Measurements from ENCODE around the gene OCA2. TPM values are rescaled to one million over a fixed set of nuclear protein-coding genes. Genes with fewer than 3 reads are reported as not detected.

OCA2 gene
- total and polyA plus RNA-seq, 12 donors: 0.13 to 0.44 (median 0.23) TPM; not detected in 7

DNA sequence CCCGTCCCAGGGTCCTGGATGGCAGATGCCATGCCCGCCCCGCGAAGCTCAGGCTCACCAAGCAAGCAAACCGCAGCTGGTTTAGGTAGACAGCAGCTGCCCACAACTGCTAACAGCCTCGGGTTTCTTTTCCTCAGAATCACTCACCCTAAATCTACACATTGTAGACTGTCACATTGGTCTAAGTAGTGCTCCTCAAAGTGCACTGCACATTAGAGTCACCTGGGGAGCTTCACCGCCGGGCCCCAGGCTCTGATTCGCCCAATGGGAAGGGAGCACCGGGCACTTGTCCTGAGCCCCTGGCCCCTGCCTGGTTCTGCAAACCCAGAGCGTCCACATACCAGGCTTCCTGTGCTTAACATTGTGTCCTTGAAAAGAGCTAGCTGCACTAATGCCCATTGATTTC lies 752 bp downstream of the OCA2 start:
- DNase-seq: peak in 2 of 7 donors; percentile 10 to 38
- H3K9me3 ChIP-seq (replicated peaks in 1 of 3): no peaks in the 10 kb centered on the region
- H3K27ac ChIP-seq: no peak overlapping the region
- H3K27me3 ChIP-seq: peaks cover 27% of the 10 kb centered on the region
- peaks cover 34 to 35% of the 10 kb centered on the region in 2 donors for H3K4me1 ChIP-seq (replicated peaks in 1 of 2)
- intact Hi-C loops (cut with DNase I): no loop called here
- 64 to 74% (median 72%) methylated on average over 5 to 11 of the region's 11 CpGs for WGBS, 4 donors
- TF ChIP-seq, protein P1, sequence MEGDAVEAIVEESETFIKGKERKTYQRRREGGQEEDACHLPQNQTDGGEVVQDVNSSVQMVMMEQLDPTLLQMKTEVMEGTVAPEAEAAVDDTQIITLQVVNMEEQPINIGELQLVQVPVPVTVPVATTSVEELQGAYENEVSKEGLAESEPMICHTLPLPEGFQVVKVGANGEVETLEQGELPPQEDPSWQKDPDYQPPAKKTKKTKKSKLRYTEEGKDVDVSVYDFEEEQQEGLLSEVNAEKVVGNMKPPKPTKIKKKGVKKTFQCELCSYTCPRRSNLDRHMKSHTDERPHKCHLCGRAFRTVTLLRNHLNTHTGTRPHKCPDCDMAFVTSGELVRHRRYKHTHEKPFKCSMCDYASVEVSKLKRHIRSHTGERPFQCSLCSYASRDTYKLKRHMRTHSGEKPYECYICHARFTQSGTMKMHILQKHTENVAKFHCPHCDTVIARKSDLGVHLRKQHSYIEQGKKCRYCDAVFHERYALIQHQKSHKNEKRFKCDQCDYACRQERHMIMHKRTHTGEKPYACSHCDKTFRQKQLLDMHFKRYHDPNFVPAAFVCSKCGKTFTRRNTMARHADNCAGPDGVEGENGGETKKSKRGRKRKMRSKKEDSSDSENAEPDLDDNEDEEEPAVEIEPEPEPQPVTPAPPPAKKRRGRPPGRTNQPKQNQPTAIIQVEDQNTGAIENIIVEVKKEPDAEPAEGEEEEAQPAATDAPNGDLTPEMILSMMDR (IDR thresholded peaks at IDR 0.05): no peak
- TF ChIP-seq POLR2A (IDR thresholded peaks at IDR 0.05): no peak
- no peak overlapping the region for H3K4me3 ChIP-seq
- H3K36me3 ChIP-seq (replicated peaks in 1 of 2): no peaks in the 10 kb centered on the region

DNA sequence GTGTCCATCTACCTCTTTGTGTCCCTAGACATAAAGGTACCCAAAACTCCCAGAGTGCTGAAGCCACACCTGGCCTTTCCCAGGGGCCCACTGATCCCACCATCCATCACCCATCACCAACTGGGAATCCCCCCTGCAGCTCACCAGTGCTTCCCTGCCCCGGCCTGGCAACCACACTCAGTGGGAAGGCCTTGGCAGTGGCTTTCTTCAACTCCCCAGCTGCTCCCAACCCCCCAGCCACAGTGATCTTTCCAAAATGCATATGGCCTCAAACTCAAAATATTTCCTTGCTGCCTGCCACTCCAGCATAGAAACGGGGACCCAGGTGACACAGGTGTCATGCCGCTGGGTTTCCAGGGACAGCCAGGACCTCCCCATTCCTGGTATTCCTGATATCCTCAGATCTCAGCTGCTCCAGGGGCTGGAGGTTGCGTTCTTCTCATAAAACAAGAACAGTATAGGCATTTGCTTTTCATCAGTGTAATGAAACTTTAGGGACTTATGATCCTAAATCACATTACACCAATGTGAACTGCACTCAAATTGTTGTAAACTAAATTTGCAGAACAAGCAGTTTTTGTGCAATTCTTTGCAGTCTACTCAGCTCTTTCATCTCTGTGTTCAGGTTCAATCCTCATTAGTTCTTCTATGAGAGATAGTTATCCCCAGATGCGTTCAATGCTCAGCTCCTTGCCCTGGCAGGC lies 1.3 kb downstream of the OCA2 start:
- Histone ChIP-seq H3K27me3 (peaks cover 29% of the 10 kb centered on the region), H3K27ac (no peak overlapping the region), H3K36me3 (replicated peaks in 1 of 2) (no peaks in the 10 kb centered on the region), H3K9me3 (replicated peaks in 1 of 3) (no peaks in the 10 kb centered on the region), H3K4me1 (replicated peaks in 1 of 2) (peaks cover 34 to 35% of the 10 kb centered on the region in 2 donors), H3K4me3 (no peak overlapping the region)
- peak in 1 of 7 donors; percentile 36 for DNase-seq
- 86 to 92% (median 90%) methylated on average over 5 of the region's 5 CpGs for WGBS, 4 donors
- TF ChIP-seq POLR2A (IDR thresholded peaks at IDR 0.05): no peak
- TF ChIP-seq, protein P1 (IDR thresholded peaks at IDR 0.05): no peak
- intact Hi-C loops (cut with DNase I): no loop called here

DNA sequence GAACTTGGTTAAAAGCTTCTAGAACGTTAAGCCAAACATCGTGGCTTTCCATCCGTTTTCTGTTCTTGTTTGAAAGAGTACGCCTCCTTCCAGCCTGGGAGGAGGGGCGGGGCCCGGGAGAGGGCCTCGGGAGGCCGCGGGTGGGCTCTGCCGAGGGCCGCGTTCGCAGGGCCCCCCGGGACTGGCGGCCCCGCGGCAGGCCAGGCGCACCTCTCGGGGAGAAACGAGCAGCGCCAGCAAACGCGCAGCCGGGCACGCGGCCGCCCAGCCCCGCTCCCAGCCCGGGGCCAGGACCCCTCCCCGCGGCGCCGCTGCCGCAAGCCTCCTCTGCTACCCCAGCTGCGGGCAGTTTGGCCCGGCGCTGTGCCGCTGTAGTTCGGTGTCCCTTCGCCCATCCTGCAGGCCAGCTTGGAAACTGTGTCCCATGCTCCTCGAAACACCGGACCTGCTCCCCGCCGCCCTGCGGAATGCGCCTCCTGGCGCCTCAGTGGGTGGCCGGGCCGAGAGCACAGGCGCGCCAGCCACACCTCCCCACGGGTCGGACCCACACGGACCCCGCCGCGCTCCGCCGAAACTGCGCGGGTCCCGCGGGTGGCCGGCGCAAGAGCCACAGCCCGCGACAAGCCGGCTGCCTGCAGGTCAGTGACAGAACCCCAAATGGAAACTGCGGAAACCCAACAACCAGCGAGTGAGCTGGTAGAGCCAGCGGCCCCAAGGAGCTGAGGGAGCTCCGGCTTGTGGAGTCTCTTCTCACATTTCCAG lies 2.3 kb downstream of the OCA2 start:
- intact Hi-C loops (cut with DNase I): no loop called here
- Histone ChIP-seq H3K9me3 (replicated peaks in 1 of 3) (no peaks in the 10 kb centered on the region), H3K27ac (peak overlapping the region in 1 of 5 donors; percentile 2), H3K4me1 (replicated peaks in 1 of 2) (peaks cover 34 to 35% of the 10 kb centered on the region in 2 donors), H3K36me3 (replicated peaks in 1 of 2) (no peaks in the 10 kb centered on the region), H3K4me3 (peak overlapping the region in 1 of 4 donors; percentile 54), H3K27me3 (peaks cover 29% of the 10 kb centered on the region)
- DNase-seq: peak in 1 of 7 donors; percentile 34
- no peak for TF ChIP-seq POLR2A (IDR thresholded peaks at IDR 0.05)
- TF ChIP-seq, protein P1 (IDR thresholded peaks at IDR 0.05): no peak
- WGBS, 4 donors: 1 to 8% (median 6%) methylated on average over 14 to 72 of the region's 72 CpGs

DNA sequence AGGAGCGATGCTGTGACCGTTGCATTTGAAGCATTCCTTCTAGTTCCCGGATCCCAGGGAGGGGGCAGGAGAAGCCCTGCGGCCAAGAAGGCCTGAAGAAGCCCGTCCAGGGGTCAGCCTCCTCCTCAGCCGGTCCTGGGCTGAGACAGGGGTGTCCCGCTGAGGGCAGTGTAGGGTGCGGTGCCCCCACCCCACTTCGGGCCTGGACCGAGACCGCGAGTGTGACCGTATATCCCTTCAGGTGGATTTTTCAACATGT lies 2.8 kb downstream of the OCA2 start:
- intact Hi-C loops (cut with DNase I): no loop called here
- H3K36me3 ChIP-seq (replicated peaks in 1 of 2): no peaks in the 10 kb centered on the region

More for the DNA sequence above, 2.8 kb downstream of the OCA2 start:
- Histone ChIP-seq H3K9me3 (replicated peaks in 1 of 3) (no peaks in the 10 kb centered on the region), H3K27ac (peak overlapping the region in 1 of 5 donors; percentile 2), H3K4me3 (peak overlapping the region in 2 of 4 donors; percentile 24 to 54), H3K27me3 (peaks cover 29% of the 10 kb centered on the region), H3K4me1 (replicated peaks in 1 of 2) (peaks cover 34 to 35% of the 10 kb centered on the region in 2 donors)
- no peak for DNase-seq
- 0 to 1% (median 0%) methylated on average over 1 to 13 of the region's 13 CpGs for WGBS, 4 donors
- TF ChIP-seq POLR2A (IDR thresholded peaks at IDR 0.05): no peak
- TF ChIP-seq, protein P1 (IDR thresholded peaks at IDR 0.05): no peak
